IPS DF 6.9 (cell line): ENCODE data around the gene SNTG2.

Experiments
- DNase-seq: peaks from one replicate; pipeline ENCODE4 v3.0.0-alpha.2; 2013; ENCODE audit warnings: low read depth, low spot score
- H3K27ac ChIP-seq: one replicate; pipeline ENCODE4 v1.5.1; 2013; ENCODE audit warnings: low read length, control low read depth
- H3K27me3 ChIP-seq: 2 replicates; pipeline ENCODE4 v1.6.1; 2013; ENCODE audit warnings: mild to moderate bottlenecking, low read length; ENCODE audit not compliant: control insufficient read depth, insufficient read depth
- H3K36me3 ChIP-seq: 2 replicates; pipeline ENCODE4 v1.6.1; 2013; ENCODE audit warnings: low read length; ENCODE audit not compliant: control insufficient read depth, insufficient read depth
- H3K4me1 ChIP-seq: 2 replicates; pipeline ENCODE4 v1.6.1; 2013; ENCODE audit warnings: low read length; ENCODE audit not compliant: control insufficient read depth, insufficient read depth
- H3K4me3 ChIP-seq: 2 replicates; pipeline ENCODE4 v1.5.1; 2013; ENCODE audit warnings: mild to moderate bottlenecking, low read length
- H3K9me3 ChIP-seq: 2 replicates; pipeline ENCODE4 v1.6.1; 2013; ENCODE audit warnings: low read length, inconsistent platforms; ENCODE audit not compliant: control insufficient read depth, insufficient read depth
- WGBS: extraction: QIAGEN DNeasy Blood & Tissue Kit; methylation state at CpG from one replicate; pipeline ENCODE4 v1.1.7; 2013; ENCODE audit warnings: mixed read lengths, missing lambda C conversion rate; ENCODE audit not compliant: insufficient read length, insufficient coverage; 5-methylcytosine and 5-hydroxymethylcytosine counted together

The SNTG2 gene

DNA sequence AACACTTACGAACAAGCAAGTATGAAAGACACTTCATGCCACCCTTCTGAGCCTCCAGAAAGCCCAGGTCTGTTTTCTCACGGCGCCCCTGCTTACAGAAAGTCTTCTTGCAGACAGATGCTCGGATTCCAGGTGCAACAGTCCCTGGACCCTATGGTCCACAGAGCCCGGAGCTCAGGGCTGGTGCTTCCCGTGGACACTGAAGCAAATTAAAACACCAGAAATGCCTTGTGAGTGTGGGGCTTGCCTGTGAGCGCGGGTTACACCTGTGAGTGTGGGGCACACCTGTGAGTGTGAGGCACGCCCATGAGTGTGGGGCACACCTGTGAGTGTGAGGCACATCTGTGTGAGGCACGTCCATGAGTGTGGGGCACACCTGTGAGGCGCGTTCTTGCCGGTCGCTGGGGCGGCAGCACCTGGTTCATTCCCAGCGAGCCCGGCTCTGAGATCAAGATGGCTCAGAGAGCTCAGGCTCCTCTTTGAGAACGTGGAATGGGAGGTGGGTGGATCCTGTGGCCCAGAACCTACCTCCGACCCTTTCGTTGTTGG lies 257.4 kb downstream of the SNTG2 start:
- no peaks in the 10 kb centered on the region for H3K4me1 ChIP-seq
- H3K27me3 ChIP-seq = no peaks in the 10 kb centered on the region
- DNase-seq = no peak
- no peak overlapping the region for H3K4me3 ChIP-seq
- no CpG with 5 or more reads among the region's 20 CpGs for WGBS
- no peak overlapping the region for H3K27ac ChIP-seq
- no peaks in the 10 kb centered on the region for H3K9me3 ChIP-seq
- no peaks in the 10 kb centered on the region for H3K36me3 ChIP-seq

DNA sequence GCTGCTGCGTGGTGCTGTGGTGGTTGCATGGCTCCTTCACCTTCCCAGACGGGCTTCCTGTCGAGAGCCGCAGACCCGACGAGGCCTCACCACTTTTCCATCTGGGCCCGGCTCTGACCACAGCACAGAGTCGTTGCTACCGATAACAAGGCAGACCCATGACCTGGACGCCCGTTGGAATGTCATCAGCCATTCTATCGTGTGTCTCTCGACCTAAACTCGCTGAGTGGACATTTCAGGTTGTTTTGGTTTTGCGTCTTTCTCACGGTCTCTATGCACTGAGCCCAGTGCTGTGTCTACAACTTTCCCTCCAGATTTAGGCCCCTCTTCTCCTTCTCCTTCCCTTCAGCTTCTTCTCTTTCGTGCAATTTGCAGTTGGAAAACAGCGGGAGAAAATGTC lies 257.9 kb downstream of the SNTG2 start:
- no peak overlapping the region for H3K4me3 ChIP-seq
- H3K27ac ChIP-seq = no peak overlapping the region
- H3K27me3 ChIP-seq = no peaks in the 10 kb centered on the region
- no peaks in the 10 kb centered on the region for H3K4me1 ChIP-seq
- no peak for DNase-seq
- no peaks in the 10 kb centered on the region for H3K36me3 ChIP-seq
- WGBS = no CpG with 5 or more reads among the region's 18 CpGs
- H3K9me3 ChIP-seq = peaks cover 1% of the 10 kb centered on the region; the same call in 1 of the 2 replicates

DNA sequence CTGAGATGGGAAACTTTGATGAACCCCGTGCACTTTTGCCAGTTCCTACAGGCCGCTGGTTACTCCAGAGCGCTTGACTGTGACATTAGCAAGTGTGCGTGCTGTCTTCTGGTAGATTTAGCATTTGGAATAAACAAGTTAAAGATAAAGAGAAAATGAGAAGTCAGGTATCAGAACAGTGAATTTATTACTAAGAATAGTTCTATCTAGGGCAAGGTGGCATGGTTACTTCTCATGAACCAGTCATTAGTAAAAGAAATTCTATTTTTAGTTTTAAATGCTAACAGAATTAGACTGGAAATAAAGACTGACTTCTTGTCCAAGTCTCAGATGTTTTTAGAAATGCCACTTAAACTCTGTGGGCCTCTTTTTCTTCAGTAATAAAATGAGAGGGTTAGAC lies 258.6 kb downstream of the SNTG2 start:
- no peak overlapping the region for H3K27ac ChIP-seq
- no CpG with 5 or more reads among the region's 4 CpGs for WGBS
- no peak overlapping the region for H3K4me3 ChIP-seq
- H3K27me3 ChIP-seq = no peaks in the 10 kb centered on the region
- H3K4me1 ChIP-seq = no peaks in the 10 kb centered on the region
- peaks cover 1% of the 10 kb centered on the region; the same call in 1 of the 2 replicates for H3K9me3 ChIP-seq
- DNase-seq = no peak
- no peaks in the 10 kb centered on the region for H3K36me3 ChIP-seq

DNA sequence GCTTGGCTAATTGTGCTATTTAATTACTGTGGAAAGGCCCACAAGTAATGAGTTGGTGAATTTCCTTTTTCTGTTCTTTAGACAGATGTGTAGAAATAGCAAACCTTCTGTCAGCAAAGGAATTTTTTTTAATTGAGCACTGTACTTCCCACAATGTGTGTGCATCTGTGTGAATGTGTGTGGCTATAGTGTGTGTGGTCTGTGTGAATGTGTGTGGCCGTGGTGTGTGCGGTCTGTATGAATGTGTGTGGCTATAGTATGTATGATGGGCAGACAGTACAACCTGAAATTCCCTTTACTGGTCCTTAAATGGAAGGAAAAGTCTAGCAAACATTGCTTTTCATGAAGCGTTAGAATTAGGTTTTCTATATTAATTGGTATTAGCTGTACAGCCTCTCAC lies 259.1 kb downstream of the SNTG2 start:
- Histone ChIP-seq H3K4me1 (no peaks in the 10 kb centered on the region), H3K36me3 (no peaks in the 10 kb centered on the region), H3K9me3 (peaks cover 1% of the 10 kb centered on the region; the same call in 1 of the 2 replicates), H3K4me3 (no peak overlapping the region), H3K27ac (no peak overlapping the region), H3K27me3 (no peaks in the 10 kb centered on the region)
- no peak for DNase-seq
- no CpG with 5 or more reads among the region's 3 CpGs for WGBS

DNA sequence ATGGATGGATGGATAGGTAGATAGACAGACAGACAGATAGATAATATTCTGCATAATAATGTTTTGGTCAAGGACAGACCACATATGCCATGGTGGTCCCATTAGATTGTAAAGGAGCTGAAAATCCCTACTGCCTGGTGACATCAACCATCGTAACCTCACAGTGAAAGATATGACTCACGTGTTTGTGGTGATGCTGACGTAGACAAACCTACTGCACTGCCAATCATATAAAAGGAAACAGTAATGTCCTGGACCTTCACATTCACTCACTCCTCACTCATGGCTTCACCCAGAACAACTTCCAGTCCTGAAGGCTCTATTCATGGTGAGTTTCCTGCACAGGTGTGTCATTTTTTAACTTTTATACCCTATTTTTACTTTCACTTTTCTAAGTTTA lies 259.7 kb downstream of the SNTG2 start:
- no peaks in the 10 kb centered on the region for H3K4me1 ChIP-seq
- no peak for DNase-seq
- H3K9me3 ChIP-seq = peaks cover 1% of the 10 kb centered on the region; the same call in 1 of the 2 replicates
- no peak overlapping the region for H3K4me3 ChIP-seq
- no peak overlapping the region for H3K27ac ChIP-seq
- no peaks in the 10 kb centered on the region for H3K27me3 ChIP-seq
- WGBS = no CpG with 5 or more reads among the region's 3 CpGs
- no peaks in the 10 kb centered on the region for H3K36me3 ChIP-seq

DNA sequence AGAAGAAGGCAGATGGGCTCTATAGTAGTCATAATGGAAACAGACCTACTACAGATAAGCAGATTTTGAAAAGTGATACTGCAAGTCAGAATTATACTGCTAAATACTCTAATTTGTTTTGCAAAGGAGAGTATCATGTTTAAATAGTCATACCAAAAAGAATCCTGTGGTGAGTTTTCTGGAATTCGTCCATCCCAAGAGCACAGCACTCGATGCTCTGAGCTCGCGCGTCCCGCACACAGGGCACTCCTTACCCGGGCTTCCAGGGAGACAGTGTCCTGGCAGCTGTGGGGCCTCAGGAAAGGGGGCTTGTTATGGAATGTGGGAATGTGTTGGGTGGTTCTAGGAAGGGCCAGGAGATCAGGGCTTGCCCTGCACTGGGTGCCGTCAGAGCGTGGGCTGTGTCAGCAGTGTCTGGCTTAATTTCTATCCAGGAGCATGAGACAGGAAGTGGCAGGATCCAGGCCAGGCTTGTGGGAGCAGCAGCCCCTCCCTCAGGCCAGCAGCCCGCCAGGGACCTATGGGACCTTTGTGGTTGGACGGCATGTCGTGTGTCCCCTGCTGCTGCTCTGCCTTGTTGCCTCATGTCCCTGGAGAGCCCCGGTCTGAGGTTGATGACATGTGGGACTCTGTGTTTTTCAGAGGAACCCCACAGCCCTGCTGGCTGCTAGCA lies 269.4 kb downstream of the SNTG2 start:
- no peak overlapping the region for H3K4me3 ChIP-seq
- no peak overlapping the region for H3K27ac ChIP-seq
- DNase-seq = no peak
- peaks cover 2% of the 10 kb centered on the region; the same call in 1 of the 2 replicates for H3K9me3 ChIP-seq
- H3K4me1 ChIP-seq = no peaks in the 10 kb centered on the region
- no peaks in the 10 kb centered on the region for H3K27me3 ChIP-seq
- H3K36me3 ChIP-seq = peaks cover 4% of the 10 kb centered on the region; the same call in 1 of the 2 replicates
- no CpG with 5 or more reads among the region's 13 CpGs for WGBS

DNA sequence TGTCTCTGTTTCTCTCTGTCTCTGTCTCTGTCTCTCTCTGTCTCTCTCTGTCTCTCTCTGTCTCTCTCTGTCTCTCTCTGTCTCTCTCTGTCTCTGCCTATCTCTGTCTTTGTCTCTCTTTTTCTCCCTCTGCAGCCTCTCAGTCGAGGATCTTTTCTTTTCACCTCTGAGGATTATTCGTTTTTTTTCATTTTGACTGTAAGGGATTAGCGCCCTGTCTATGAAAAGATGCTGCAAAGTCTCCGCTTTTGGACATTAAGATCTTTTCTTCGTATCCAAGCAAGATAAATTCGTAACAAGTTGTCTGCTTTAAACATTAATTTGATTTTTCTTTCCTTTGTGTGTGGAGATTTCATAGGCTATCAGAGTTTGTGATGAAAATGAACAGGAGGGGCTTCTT lies 271.4 kb downstream of the SNTG2 start:
- peaks cover 2% of the 10 kb centered on the region; the same call in 1 of the 2 replicates for H3K9me3 ChIP-seq
- peaks cover 4% of the 10 kb centered on the region; the same call in 1 of the 2 replicates for H3K36me3 ChIP-seq
- H3K27ac ChIP-seq = no peak overlapping the region
- H3K4me1 ChIP-seq = no peaks in the 10 kb centered on the region
- no peak for DNase-seq
- H3K4me3 ChIP-seq = no peak overlapping the region
- H3K27me3 ChIP-seq = no peaks in the 10 kb centered on the region
- no CpG with 5 or more reads among the region's 6 CpGs for WGBS

DNA sequence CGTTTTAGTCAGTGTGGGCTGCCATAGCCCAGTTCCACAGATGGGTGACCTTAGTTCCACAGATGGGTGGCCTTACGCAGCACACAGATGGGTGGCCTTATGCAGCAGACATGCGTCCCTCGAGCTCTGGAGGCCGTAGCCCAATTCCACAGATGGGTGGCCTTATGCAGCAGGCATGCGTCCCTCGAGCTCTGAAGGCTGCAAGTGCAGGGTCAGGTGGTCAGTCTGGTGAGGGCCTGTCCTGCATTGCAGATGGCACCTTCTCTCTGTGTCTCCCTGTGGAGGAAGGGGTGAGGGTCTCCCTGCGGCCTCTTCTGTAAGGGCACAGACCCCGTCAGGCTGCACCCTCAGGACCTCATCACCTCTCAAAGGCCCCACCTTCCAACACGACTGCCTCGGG lies 273.1 kb downstream of the SNTG2 start:
- Histone ChIP-seq H3K9me3 (peaks cover 2% of the 10 kb centered on the region; the same call in 1 of the 2 replicates), H3K27me3 (no peaks in the 10 kb centered on the region), H3K4me1 (no peaks in the 10 kb centered on the region), H3K27ac (no peak overlapping the region), H3K4me3 (no peak overlapping the region), H3K36me3 (peaks cover 4% of the 10 kb centered on the region; the same call in 1 of the 2 replicates)
- WGBS = no CpG with 5 or more reads among the region's 11 CpGs
- DNase-seq = no peak

DNA sequence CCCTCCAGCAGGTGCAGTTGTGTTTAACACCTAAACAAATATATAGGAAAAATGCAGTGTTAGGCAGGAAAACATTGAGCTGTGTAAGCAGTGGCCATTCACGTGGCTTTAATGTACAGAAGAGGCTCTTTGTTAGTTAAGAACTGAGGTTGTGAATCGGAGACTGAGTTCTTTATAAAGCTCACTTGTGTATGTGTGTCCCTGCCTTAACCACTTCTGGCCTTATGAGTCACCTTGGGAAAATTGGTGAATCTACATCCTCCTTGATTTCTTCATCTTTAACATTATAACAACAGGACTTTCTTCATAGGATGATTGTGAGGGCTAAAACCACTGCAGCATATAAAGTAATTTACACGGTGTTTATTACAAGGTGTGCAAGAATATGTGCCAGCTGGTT lies 274.3 kb downstream of the SNTG2 start:
- Histone ChIP-seq H3K27ac (no peak overlapping the region), H3K4me3 (no peak overlapping the region), H3K4me1 (no peaks in the 10 kb centered on the region), H3K36me3 (peaks cover 4% of the 10 kb centered on the region; the same call in 1 of the 2 replicates), H3K9me3 (peaks cover 2% of the 10 kb centered on the region; the same call in 1 of the 2 replicates), H3K27me3 (no peaks in the 10 kb centered on the region)
- no peak for DNase-seq
- WGBS = no CpG with 5 or more reads among the region's 3 CpGs

DNA sequence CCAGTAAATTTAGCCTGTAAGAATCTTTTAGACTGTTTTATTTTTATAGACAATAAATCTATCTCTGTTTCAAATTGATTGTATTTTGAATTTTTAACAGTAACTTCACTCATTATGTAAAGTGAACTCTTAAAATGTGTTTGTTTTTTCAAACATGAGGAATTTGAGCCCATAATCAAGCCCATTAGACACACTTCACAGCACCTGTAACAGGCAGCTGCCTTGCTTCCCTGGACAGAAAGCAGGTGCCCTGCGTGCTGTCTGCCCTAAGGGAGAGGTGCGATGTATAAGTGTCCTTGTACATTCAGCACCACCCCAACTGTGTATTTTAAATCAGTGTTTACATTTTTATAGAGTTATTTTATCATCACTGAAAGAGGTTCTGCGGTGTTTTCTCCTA lies 276.1 kb downstream of the SNTG2 start:
- Histone ChIP-seq H3K27me3 (no peaks in the 10 kb centered on the region), H3K36me3 (no peaks in the 10 kb centered on the region), H3K4me3 (no peak overlapping the region), H3K9me3 (peaks cover 2% of the 10 kb centered on the region; the same call in 1 of the 2 replicates), H3K27ac (no peak overlapping the region), H3K4me1 (no peaks in the 10 kb centered on the region)
- no CpG with 5 or more reads among the region's 3 CpGs for WGBS
- DNase-seq = no peak
